ENCODE data around the gene MMEL1. TPM values are rescaled to one million over a fixed set of nuclear protein-coding genes. Genes with fewer than 3 reads are reported as not detected.

Gene MMEL1
- total and polyA plus RNA-seq, 2 experiments from 2014 or later: 0.93 to 1.8 TPM

GRCh38 chr1:2584686-2585317 lies 48.0 kb downstream of the MMEL1 start:
- H3K27me3 ChIP-seq: no peaks in the 10 kb centered on the region
- 70% methylated on average over 12 of the region's 12 CpGs for WGBS (ENCODE audit: low lambda C conversion rate, missing lambda C conversion rate)
- TF ChIP-seq EZH2 (IDR thresholded peaks at IDR 0.05; ENCODE audit: borderline replicate concordance): no peak
- TF ChIP-seq CTCF (IDR thresholded peaks at IDR 0.05; ENCODE audit: poor library complexity): no peak
- TF ChIP-seq EZH2phosphoT487 (IDR thresholded peaks at IDR 0.05; ENCODE audit: low read depth, severe bottlenecking, unreplicated experiment): no peak
- H3K27ac ChIP-seq: peak overlapping the region; percentile 97
- DNase-seq (ENCODE audit: low spot score): no peak
- H3K79me2 ChIP-seq: peaks cover 10% of the 10 kb centered on the region
- H3K9me2 ChIP-seq (replicated peaks; ENCODE audit: insufficient read depth): no peaks in the 10 kb centered on the region
- no peaks in the 10 kb centered on the region for H4K20me1 ChIP-seq (ENCODE audit: insufficient read depth, poor library complexity, severe bottlenecking)
- peaks cover 26% of the 10 kb centered on the region for H3K4me1 ChIP-seq (ENCODE audit: insufficient read depth)
- no peaks in the 10 kb centered on the region for H3K9me3 ChIP-seq (ENCODE audit: low read depth)
- H3K36me3 ChIP-seq (replicated peaks; ENCODE audit: insufficient read depth, low read depth): no peaks in the 10 kb centered on the region
- no peak overlapping the region for H2AFZ ChIP-seq
- peak overlapping the region; percentile 53 for H3K4me3 ChIP-seq
- peak overlapping the region; percentile 91 for H3K4me2 ChIP-seq

GRCh38 chr1:2583871-2584351 lies 48.9 kb downstream of the MMEL1 start:
- Histone ChIP-seq H3K4me1 (ENCODE audit: insufficient read depth) (peaks cover 26% of the 10 kb centered on the region), H3K27ac (peak overlapping the region; percentile 97), H2AFZ (no peak overlapping the region), H3K4me2 (peak overlapping the region; percentile 53), H3K9me2 (replicated peaks; ENCODE audit: insufficient read depth) (no peaks in the 10 kb centered on the region), H3K36me3 (replicated peaks; ENCODE audit: insufficient read depth, low read depth) (no peaks in the 10 kb centered on the region), H3K27me3 (no peaks in the 10 kb centered on the region), H3K9me3 (ENCODE audit: low read depth) (no peaks in the 10 kb centered on the region), H4K20me1 (ENCODE audit: insufficient read depth, poor library complexity, severe bottlenecking) (no peaks in the 10 kb centered on the region), H3K79me2 (peaks cover 10% of the 10 kb centered on the region), H3K4me3 (no peak overlapping the region)
- 70% methylated on average over 14 of the region's 14 CpGs for WGBS (ENCODE audit: low lambda C conversion rate, missing lambda C conversion rate)
- no peak for TF ChIP-seq CTCF (IDR thresholded peaks at IDR 0.05; ENCODE audit: poor library complexity)
- no peak for TF ChIP-seq EZH2 (IDR thresholded peaks at IDR 0.05; ENCODE audit: borderline replicate concordance)
- no peak for TF ChIP-seq EZH2phosphoT487 (IDR thresholded peaks at IDR 0.05; ENCODE audit: low read depth, severe bottlenecking, unreplicated experiment)
- DNase-seq (ENCODE audit: low spot score): peak; percentile 20

- Histone ChIP-seq H3K4me3 (no peak overlapping the region), H3K27ac (peak overlapping the region; percentile 97), H4K20me1 (ENCODE audit: insufficient read depth, poor library complexity, severe bottlenecking) (no peaks in the 10 kb centered on the region), H3K9me3 (ENCODE audit: low read depth) (no peaks in the 10 kb centered on the region), H3K36me3 (replicated peaks; ENCODE audit: insufficient read depth, low read depth) (no peaks in the 10 kb centered on the region), H3K9me2 (replicated peaks; ENCODE audit: insufficient read depth) (no peaks in the 10 kb centered on the region), H3K4me1 (ENCODE audit: insufficient read depth) (peaks cover 31% of the 10 kb centered on the region), H2AFZ (no peak overlapping the region), H3K4me2 (peak overlapping the region; percentile 53), H3K27me3 (no peaks in the 10 kb centered on the region), H3K79me2 (peaks cover 10% of the 10 kb centered on the region)
- peak; percentile 43 for DNase-seq (ENCODE audit: low spot score)
- TF ChIP-seq CTCF (IDR thresholded peaks at IDR 0.05; ENCODE audit: poor library complexity) (no peak), EZH2phosphoT487 (IDR thresholded peaks at IDR 0.05; ENCODE audit: low read depth, severe bottlenecking, unreplicated experiment) (no peak), EZH2 (IDR thresholded peaks at IDR 0.05; ENCODE audit: borderline replicate concordance) (no peak)
- WGBS (ENCODE audit: low lambda C conversion rate, missing lambda C conversion rate): 56% methylated on average over 5 of the region's 5 CpGs
Measured at GRCh38 chr1:2583331-2583791, 49.5 kb downstream of the MMEL1 start.

Data from hepatocyte (in vitro differentiated cells).